Spleen (tissue), 11 donors: ENCODE data around the gene LRRK1. TPM values are rescaled to one million over a fixed set of nuclear protein-coding genes. Genes with fewer than 3 reads are reported as not detected.

ENCODE experiments used
- DNase-seq: peaks from one replicate; pipeline ENCODE4 v3.0.0-alpha.2; 2020
- H3K27ac ChIP-seq, 8 donors: fragments of 200-600 bp; sonication (generic) in 7 of 8; 1 replicate in 4 of 8; 2 replicates in 4 of 8; pipeline versions ENCODE4 v1.5.0 to v1.8.0; 2016 to 2021; ENCODE audit warnings: inconsistent platforms in 4 of 8, mild to moderate bottlenecking in 4 of 8, moderate library complexity in 1 of 8
- H3K27me3 ChIP-seq, 7 donors: fragments of 200-600 bp; sonication (generic) in 6 of 7; replicated peaks in 1 of 7; 1 replicate in 4 of 7; 2 replicates in 3 of 7; pipeline versions ENCODE4 v1.5.0 to v1.8.0; 2016 to 2021; ENCODE audit warnings: inconsistent platforms in 3 of 7, mild to moderate bottlenecking in 1 of 7
- H3K36me3 ChIP-seq, 6 donors: fragments of 200-600 bp; sonication (generic) in 5 of 6; 1 replicate in 4 of 6; 2 replicates in 2 of 6; pipeline versions ENCODE4 v1.5.0 to v1.8.0; 2016 to 2021; ENCODE audit warnings: inconsistent platforms in 2 of 6
- H3K4me1 ChIP-seq, 6 donors: fragments of 200-600 bp; sonication (generic) in 5 of 6; 1 replicate in 3 of 6; 2 replicates in 3 of 6; pipeline versions ENCODE4 v1.5.0 to v1.8.0; 2016 to 2021; ENCODE audit warnings: inconsistent platforms in 3 of 6
- H3K4me3 ChIP-seq, 8 donors: fragments of 200-600 bp; sonication (generic) in 7 of 8; 1 replicate in 4 of 8; 2 replicates in 4 of 8; pipeline versions ENCODE4 v1.5.0 to v1.8.0; 2016 to 2021; ENCODE audit warnings: inconsistent platforms in 4 of 8, mild to moderate bottlenecking in 4 of 8, moderate library complexity in 2 of 8
- H3K9me3 ChIP-seq, 8 donors: fragments of 200-600 bp; sonication (generic) in 7 of 8; 1 replicate in 4 of 8; 2 replicates in 4 of 8; pipeline versions ENCODE4 v1.5.0 to v1.8.0; 2016 to 2021; ENCODE audit warnings: inconsistent platforms in 4 of 8
- CTCF ChIP-seq, 11 experiments: fragments of 200-600 bp in 7 of 11; fragments of 450-650 bp in 4 of 11; sonication (generic) in 4 of 11; IDR thresholded peaks in 8 of 11; conservative IDR thresholded peaks in 3 of 11; 1 replicate in 7 of 11; 2 replicates in 4 of 11; pipeline versions ENCODE4 v1.4.0 to v1.8.0; 2016 to 2021; ENCODE audit warnings: antibody characterized with exemption in 11 of 11, inconsistent platforms in 4 of 11, mild to moderate bottlenecking in 1 of 11
- POLR2A ChIP-seq, 3 donors: fragments of 450-650 bp; IDR thresholded peaks; one replicate each; pipeline ENCODE4 v1.5.1; 2017; ENCODE audit warnings: antibody characterized with exemption in 3 of 3, mild to moderate bottlenecking in 1 of 3
- POLR2AphosphoS5 ChIP-seq, 3 donors: sonication (generic); formaldehyde crosslinking; IDR thresholded peaks; one replicate each; pipeline ENCODE4 v1.5.1; 2017; ENCODE audit warnings: antibody characterized with exemption in 3 of 3
- WGBS, 5 donors: extraction: QIAGEN DNeasy Blood & Tissue Kit in 3 of 5; methylation state at CpG; one replicate each; pipeline versions ENCODE4 v1.1.5 to v1.1.7; 2013 to 2018; 5-methylcytosine and 5-hydroxymethylcytosine counted together
- intact Hi-C: fragments of 100-400 bp; cut with DNase I; formaldehyde crosslinking; loops from one replicate; pipeline ENCODE4 v1.15.0; 2023; ENCODE audit warnings: low total_unique reads
- polyA plus RNA-seq, 3 donors: library from polyadenylated mRNA; stranded (reverse); fragments of 200-250 nt; gene quantifications; one replicate each; pipeline ENCODE4 v1.2.1, GENCODE V29; 2013
- total RNA-seq, 7 donors: library from RNA; depleted of rRNA in 3 of 7; stranded (reverse); fragments of >200 nt in 3 of 7; fragmentation: NEBNext Ultra II Directional in 4 of 7; extraction: Animal tissue kit (Norgen Biotek cat#: 25700) in 4 of 7; gene quantifications; one replicate each; pipeline versions ENCODE4 v1.1.0 to v1.2.1, GENCODE V29; 2016 to 2021
- donor health status: healthy with polysubstance abuse.
- donor health status: DM: no; HTN: no; CAD: no; lungs with moderate emphysema.
- donor health status: DM: no; HTN: no; CAD: no.
- donor health status: Bipolar disorder and iron deficiency.
- donor health status: healthy.
- donor health status: DM: no; HTN: no; CAD: no.
- donor health status: DM: yes; HTN: yes; CAD: no.

Gene LRRK1
- total and polyA plus RNA-seq, 10 donors = 12.0 to 60.2 (median 48.8) TPM

GRCh38 chr15:101004986-101005747 is 86.0 kb downstream of the LRRK1 start:
- peaks cover 0 to 10% (median 4%) of the 10 kb centered on the region in 8 donors for H3K9me3 ChIP-seq
- 93 to 97% (median 96%) methylated on average over 10 of the region's 10 CpGs for WGBS, 5 donors
- no peak for DNase-seq
- H3K27me3 ChIP-seq = no peaks in the 10 kb centered on the region
- peaks cover 11 to 41% (median 24%) of the 10 kb centered on the region in 6 donors for H3K4me1 ChIP-seq
- H3K4me3 ChIP-seq = no peak overlapping the region
- TF ChIP-seq CTCF (IDR thresholded peaks at IDR 0.05 in 8 of 11, conservative IDR thresholded peaks at IDR 0.05 in 3 of 11) (no peak), POLR2AphosphoS5 (IDR thresholded peaks at IDR 0.05) (no peak), POLR2A (IDR thresholded peaks at IDR 0.05) (no peak)
- intact Hi-C loops = loop anchor here (5.0 kb wide), 1 partner anchor 378 kb away; no protein-coding TSS in a partner anchor
- peaks cover 0 to 63% (median 3%) of the 10 kb centered on the region in 6 donors for H3K36me3 ChIP-seq
- H3K27ac ChIP-seq = no peak overlapping the region

DNA sequence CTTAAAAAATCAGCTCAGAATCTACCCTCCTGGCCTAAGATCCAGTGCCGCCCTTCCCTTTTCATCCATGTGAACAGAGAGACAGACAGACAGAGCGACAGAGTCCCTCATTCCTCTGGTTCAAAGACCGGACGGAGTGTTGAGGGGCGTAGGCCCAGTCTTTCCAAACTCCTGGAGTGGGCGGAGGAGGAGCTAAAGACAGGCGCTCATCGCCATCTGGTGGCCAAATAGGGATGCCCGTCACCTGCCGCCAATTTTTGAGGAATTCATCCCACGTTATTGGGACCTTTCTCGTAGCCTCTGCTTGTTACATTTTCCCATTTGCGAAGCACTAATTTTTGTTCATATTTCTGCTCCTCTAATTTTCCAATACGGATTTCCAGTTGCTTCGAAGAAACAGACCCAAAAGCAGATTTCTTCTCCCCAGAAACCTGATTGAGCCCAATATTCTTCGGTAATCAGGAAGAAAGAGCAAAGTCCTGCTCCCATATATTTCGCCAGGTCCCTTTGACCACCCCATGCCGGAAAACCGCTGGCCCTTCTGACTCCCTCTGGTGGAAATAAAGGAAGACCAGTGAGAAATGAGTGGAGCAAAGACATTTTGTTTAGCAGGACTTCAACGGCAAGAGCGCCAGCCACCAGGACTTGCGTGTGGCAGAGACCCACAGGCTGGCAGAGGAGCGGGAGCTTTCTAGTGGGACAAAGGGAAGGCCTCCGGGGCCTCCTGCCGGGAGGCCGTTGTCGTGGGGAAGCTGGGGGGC is 88.0 kb downstream of the LRRK1 start:
- peak; percentile 88 for DNase-seq
- intact Hi-C loops = loop anchor here (2.0 to 5.0 kb wide), 2 partner anchors 90 to 380 kb away; no protein-coding TSS in a partner anchor

GRCh38 chr15:101008158-101009139 is 89.3 kb downstream of the LRRK1 start:
- Histone ChIP-seq H3K4me1 (peaks cover 11 to 26% (median 22%) of the 10 kb centered on the region in 6 donors), H3K4me3 (peak overlapping the region; percentile 36 to 74 (median 47)), H3K27ac (peak overlapping the region in 5 of 8 donors; percentile 51 to 66 (median 55)), H3K9me3 (peaks cover 0 to 10% (median 4%) of the 10 kb centered on the region in 8 donors), H3K36me3 (peaks cover 0 to 71% (median 20%) of the 10 kb centered on the region in 6 donors), H3K27me3 (no peaks in the 10 kb centered on the region)
- peak; percentile 97 for DNase-seq
- 17 to 28% (median 25%) methylated on average over 39 to 48 of the region's 48 CpGs for WGBS, 5 donors
- TF ChIP-seq CTCF (IDR thresholded peaks at IDR 0.05 in 8 of 11, conservative IDR thresholded peaks at IDR 0.05 in 3 of 11) = peak; percentile 84 to 98 (median 96)
- peak; percentile 47 to 78 (median 71) for TF ChIP-seq POLR2AphosphoS5 (IDR thresholded peaks at IDR 0.05)
- TF ChIP-seq POLR2A (IDR thresholded peaks at IDR 0.05) = no peak
- intact Hi-C loops = loop anchor here (5.0 kb wide), 1 partner anchor 381 kb away; no protein-coding TSS in a partner anchor

More for the DNA sequence above, 88.0 kb downstream of the LRRK1 start:
- Histone ChIP-seq H3K27ac (peak overlapping the region in 1 of 8 donors; percentile 21), H3K36me3 (peaks cover 0 to 63% (median 9%) of the 10 kb centered on the region in 6 donors), H3K9me3 (peaks cover 0 to 10% (median 4%) of the 10 kb centered on the region in 8 donors), H3K4me1 (peaks cover 11 to 37% (median 23%) of the 10 kb centered on the region in 6 donors), H3K4me3 (peak overlapping the region in 2 of 8 donors; percentile 54 to 74), H3K27me3 (no peaks in the 10 kb centered on the region)
- WGBS, 5 donors = 22 to 28% (median 24%) methylated on average over 27 of the region's 27 CpGs
- TF ChIP-seq POLR2A (IDR thresholded peaks at IDR 0.05) = no peak
- peak in 2 of 3 donors; percentile 20 to 26 for TF ChIP-seq POLR2AphosphoS5 (IDR thresholded peaks at IDR 0.05)
- peak; percentile 68 to 94 (median 89) for TF ChIP-seq CTCF (IDR thresholded peaks at IDR 0.05 in 8 of 11, conservative IDR thresholded peaks at IDR 0.05 in 3 of 11)
